ENCODE measurements around the gene SLC25A33. TPM values are rescaled to one million over a fixed set of nuclear protein-coding genes. Genes with fewer than 3 reads are reported as not detected.
"Not testable (repeated sequence)": the region's sequence is repeated elsewhere in the genome, so short reads cannot be mapped to it uniquely, and the experiment has no call there.

SLC25A33 gene
- total RNA-seq: 5.5 and 5.9 TPM in 2 replicates

GRCh38 chr1:9539165-9539828 is at the start of gene SLC25A33:
Gene SLC25A33 (plus strand): TSS chr1:9539465. CDS start chr1:9539692, 227 bp downstream.
- intact Hi-C loops (cut with micrococcal nuclease): loop anchor here (2.0 kb wide), 1 partner anchor 372 kb away; the partner anchor contains the start of gene CTNNBIP1

- intact Hi-C loops (cut with micrococcal nuclease): loop anchor here (1.0 to 10.0 kb wide), 3 partner anchors 201 to 376 kb away; no protein-coding TSS in a partner anchor
Observed at GRCh38 chr1:9490605-9491339, 48.5 kb upstream of the SLC25A33 start.

- intact Hi-C loops (cut with micrococcal nuclease): loop anchor here (10.0 kb wide), 1 partner anchor 379 kb away; no protein-coding TSS in a partner anchor
Observed at GRCh38 chr1:9493326-9493725, 45.9 kb upstream of the SLC25A33 start.

- intact Hi-C loops (cut with micrococcal nuclease): loop anchor here (1.0 to 10.0 kb wide), 3 partner anchors 78 to 380 kb away; no protein-coding TSS in a partner anchor
Observed at GRCh38 chr1:9494936-9495758, 44.1 kb upstream of the SLC25A33 start.

- intact Hi-C loops (cut with micrococcal nuclease): loop anchor here (1.0 to 10.0 kb wide), 3 partner anchors 77 to 381 kb away; no protein-coding TSS in a partner anchor
Observed at GRCh38 chr1:9495854-9496374, 43.4 kb upstream of the SLC25A33 start.

- intact Hi-C loops (cut with micrococcal nuclease): no loop called here
Observed at GRCh38 chr1:9500756-9501754, 38.2 kb upstream of the SLC25A33 start.

- intact Hi-C loops (cut with micrococcal nuclease): no loop called here
Observed at GRCh38 chr1:9503001-9503675, 36.1 kb upstream of the SLC25A33 start.

- intact Hi-C loops (cut with micrococcal nuclease): no loop called here
Observed at GRCh38 chr1:9505143-9505542, 34.1 kb upstream of the SLC25A33 start.

GRCh38 chr1:9506901-9507300 is 32.4 kb upstream of the SLC25A33 start:
- intact Hi-C loops (cut with micrococcal nuclease): no loop called here

GRCh38 chr1:9510130-9510529 is 29.1 kb upstream of the SLC25A33 start:
- intact Hi-C loops (cut with micrococcal nuclease): no loop called here

GRCh38 chr1:9515550-9515949 is 23.7 kb upstream of the SLC25A33 start:
- intact Hi-C loops (cut with micrococcal nuclease): not testable (repeated sequence)

- intact Hi-C loops (cut with micrococcal nuclease): no loop called here
Observed at GRCh38 chr1:9518454-9518998, 20.7 kb upstream of the SLC25A33 start.

GRCh38 chr1:9520411-9520810 is 18.9 kb upstream of the SLC25A33 start:
- intact Hi-C loops (cut with micrococcal nuclease): no loop called here

- intact Hi-C loops (cut with micrococcal nuclease): no loop called here
Observed at GRCh38 chr1:9529190-9529589, 10.1 kb upstream of the SLC25A33 start.

GRCh38 chr1:9530320-9530719 is 8.9 kb upstream of the SLC25A33 start:
- intact Hi-C loops (cut with micrococcal nuclease): no loop called here

GRCh38 chr1:9534953-9535352 is 4.3 kb upstream of the SLC25A33 start:
- intact Hi-C loops (cut with micrococcal nuclease): no loop called here

- intact Hi-C loops (cut with micrococcal nuclease): no loop called here
Observed at GRCh38 chr1:9536301-9536700, 3.0 kb upstream of the SLC25A33 start.

GRCh38 chr1:9537863-9538668 is 1.2 kb upstream of the SLC25A33 start:
- intact Hi-C loops (cut with micrococcal nuclease): loop anchor here (2.0 kb wide), 1 partner anchor 373 kb away; the partner anchor contains the start of gene CTNNBIP1
